Liver (tissue), 9 donors: ENCODE measurements around the gene CELF4. TPM values are rescaled to one million over a fixed set of nuclear protein-coding genes. Genes with fewer than 3 reads are reported as not detected.

Experiments
- DNase-seq: peaks from one replicate; pipeline ENCODE4 v3.0.0-alpha.2; 2017; ENCODE audit warnings: low spot score
- H3K27ac ChIP-seq, 2 donors: one replicate each; pipeline ENCODE4 v1.7.0; 2013; ENCODE audit warnings: inconsistent platforms in 2 of 2, low read length in 2 of 2, control low read depth in 1 of 2, low read depth in 1 of 2, mild to moderate bottlenecking in 1 of 2
- H3K27me3 ChIP-seq, 4 donors: one replicate each; pipeline versions ENCODE4 v1.6.1 to v1.7.0; 2013; ENCODE audit warnings: low read length in 3 of 4, inconsistent platforms in 1 of 4, mild to moderate bottlenecking in 1 of 4, moderate library complexity in 1 of 4; ENCODE audit not compliant: control insufficient read depth in 4 of 4, insufficient read depth in 4 of 4
- H3K36me3 ChIP-seq, 4 donors: one replicate each; pipeline versions ENCODE4 v1.6.1 to v1.7.0; 2013; ENCODE audit warnings: low read length in 3 of 4, mild to moderate bottlenecking in 3 of 4, low read depth in 1 of 4, moderate library complexity in 1 of 4; ENCODE audit not compliant: control insufficient read depth in 4 of 4, insufficient read depth in 3 of 4
- H3K4me1 ChIP-seq, 4 donors: one replicate each; pipeline versions ENCODE4 v1.6.1 to v1.7.0; 2013; ENCODE audit warnings: low read length in 3 of 4, mild to moderate bottlenecking in 3 of 4, moderate library complexity in 1 of 4; ENCODE audit not compliant: control insufficient read depth in 4 of 4, insufficient read depth in 4 of 4
- H3K4me3 ChIP-seq, 3 donors: one replicate each; pipeline versions ENCODE4 v1.6.1 to v1.7.0; 2013; ENCODE audit warnings: low read length in 3 of 3, control low read depth in 1 of 3, low read depth in 1 of 3, mild to moderate bottlenecking in 1 of 3
- H3K9ac ChIP-seq, 2 donors: one replicate each; pipeline ENCODE4 v1.7.0; 2013; ENCODE audit warnings: low read length in 2 of 2, mild to moderate bottlenecking in 2 of 2, moderate library complexity in 2 of 2, control low read depth in 1 of 2, low read depth in 1 of 2
- H3K9me3 ChIP-seq, 4 donors: one replicate each; pipeline versions ENCODE4 v1.6.1 to v1.7.0; 2013; ENCODE audit warnings: low read length in 3 of 4; ENCODE audit not compliant: control insufficient read depth in 4 of 4
- EGR1 ChIP-seq, 2 donors: IDR thresholded peaks; 2 replicates each; pipeline ENCODE4 v1.6.1; 2016 to 2018; ENCODE audit warnings: antibody characterized with exemption in 2 of 2, low read depth in 2 of 2
- FOXA1 ChIP-seq: IDR thresholded peaks from 2 replicates; pipeline ENCODE4 v1.6.1; 2016; ENCODE audit warnings: antibody characterized with exemption
- FOXA2 ChIP-seq: IDR thresholded peaks from 2 replicates; pipeline ENCODE4 v1.6.1; 2016; ENCODE audit warnings: antibody characterized with exemption
- GABPA ChIP-seq, 2 donors: IDR thresholded peaks in 1 of 2; conservative IDR thresholded peaks in 1 of 2; 2 replicates each; pipeline ENCODE4 v1.6.1; 2016; ENCODE audit warnings: antibody characterized with exemption in 2 of 2, mild to moderate bottlenecking in 1 of 2, moderate library complexity in 1 of 2
- HNF4A ChIP-seq, 2 donors: conservative IDR thresholded peaks; 2 replicates each; pipeline ENCODE4 v1.6.1; 2016; ENCODE audit warnings: antibody characterized with exemption in 2 of 2, mild to moderate bottlenecking in 2 of 2
- JUND ChIP-seq, 2 donors: IDR thresholded peaks; 2 replicates each; pipeline ENCODE4 v1.6.1; 2016; ENCODE audit warnings: antibody characterized with exemption in 2 of 2
- NR2F2 ChIP-seq: IDR thresholded peaks from 2 replicates; pipeline ENCODE4 v1.6.1; 2016; ENCODE audit warnings: antibody characterized with exemption
- RAD21 ChIP-seq, 2 donors: IDR thresholded peaks; 2 replicates each; pipeline ENCODE4 v1.6.1; 2016; ENCODE audit warnings: antibody characterized with exemption in 2 of 2, mild to moderate bottlenecking in 2 of 2
- RXRA ChIP-seq, 2 donors: IDR thresholded peaks; 2 replicates each; pipeline ENCODE4 v1.6.1; 2017 to 2018; ENCODE audit warnings: antibody characterized with exemption in 2 of 2, mild to moderate bottlenecking in 1 of 2
- SP1 ChIP-seq: IDR thresholded peaks from 2 replicates; pipeline ENCODE4 v1.6.1; 2018; ENCODE audit warnings: antibody characterized with exemption, mild to moderate bottlenecking
- TAF1 ChIP-seq: conservative IDR thresholded peaks from 2 replicates; pipeline ENCODE4 v1.6.1; 2016; ENCODE audit warnings: antibody characterized with exemption, mild to moderate bottlenecking
- YY1 ChIP-seq: IDR thresholded peaks from 2 replicates; pipeline ENCODE4 v1.6.1; 2016; ENCODE audit warnings: antibody characterized with exemption, mild to moderate bottlenecking
- WGBS: extraction: QIAGEN DNeasy Blood & Tissue Kit; methylation state at CpG from one replicate; pipeline ENCODE4 v1.1.7; 2013; 5-methylcytosine and 5-hydroxymethylcytosine counted together
- polyA plus RNA-seq, 2 donors: library from polyadenylated mRNA; stranded (reverse) in 1 of 2; unstranded in 1 of 2; fragments of 200-250 nt in 1 of 2; fragments of >200 nt in 1 of 2; fragmentation: Nextera tagmentation in 1 of 2; extraction: Ambion mirVana in 1 of 2; gene quantifications; one replicate each; pipeline versions ENCODE4 v1.2.1 to v1.2.3, GENCODE V29; 2013 to 2015
- total RNA-seq, 2 donors: library from RNA; depleted of rRNA; stranded (reverse); fragments of >200 nt; gene quantifications; one replicate each; pipeline ENCODE4 v1.2.3, GENCODE V29; 2014
- TF ChIP-seq, protein P1 (sequence below): IDR thresholded peaks from 2 replicates; pipeline ENCODE4 v1.6.1; 2016; ENCODE audit warnings: antibody characterized with exemption
- TF ChIP-seq, protein P2 (sequence below): IDR thresholded peaks from 2 replicates; pipeline ENCODE4 v1.6.1; 2016; ENCODE audit warnings: antibody characterized with exemption, mild to moderate bottlenecking
- TF ChIP-seq, protein P3 (sequence below): IDR thresholded peaks from 2 replicates; pipeline ENCODE4 v1.6.1; 2016; ENCODE audit warnings: antibody characterized with exemption
- TF ChIP-seq, protein P4 (sequence below): fragments of 150-350 bp; IDR thresholded peaks from 2 replicates; pipeline ENCODE4 v1.5.1; 2017; ENCODE audit warnings: improper control_type of control experiment, low read depth, low read length; ENCODE audit not compliant: missing input control
- TF ChIP-seq, protein P5 (sequence below): IDR thresholded peaks from 2 replicates; pipeline ENCODE4 v1.6.1; 2016; ENCODE audit warnings: antibody characterized with exemption
- donor health status: healthy.
- donor health status: healthy.
- donor health status: healthy.
- donor health status: healthy.
- donor health status: healthy.

The CELF4 gene
- total and polyA plus RNA-seq, 4 donors = 0.08 to 0.28 (median 0.21) TPM; not detected in 1

DNA sequence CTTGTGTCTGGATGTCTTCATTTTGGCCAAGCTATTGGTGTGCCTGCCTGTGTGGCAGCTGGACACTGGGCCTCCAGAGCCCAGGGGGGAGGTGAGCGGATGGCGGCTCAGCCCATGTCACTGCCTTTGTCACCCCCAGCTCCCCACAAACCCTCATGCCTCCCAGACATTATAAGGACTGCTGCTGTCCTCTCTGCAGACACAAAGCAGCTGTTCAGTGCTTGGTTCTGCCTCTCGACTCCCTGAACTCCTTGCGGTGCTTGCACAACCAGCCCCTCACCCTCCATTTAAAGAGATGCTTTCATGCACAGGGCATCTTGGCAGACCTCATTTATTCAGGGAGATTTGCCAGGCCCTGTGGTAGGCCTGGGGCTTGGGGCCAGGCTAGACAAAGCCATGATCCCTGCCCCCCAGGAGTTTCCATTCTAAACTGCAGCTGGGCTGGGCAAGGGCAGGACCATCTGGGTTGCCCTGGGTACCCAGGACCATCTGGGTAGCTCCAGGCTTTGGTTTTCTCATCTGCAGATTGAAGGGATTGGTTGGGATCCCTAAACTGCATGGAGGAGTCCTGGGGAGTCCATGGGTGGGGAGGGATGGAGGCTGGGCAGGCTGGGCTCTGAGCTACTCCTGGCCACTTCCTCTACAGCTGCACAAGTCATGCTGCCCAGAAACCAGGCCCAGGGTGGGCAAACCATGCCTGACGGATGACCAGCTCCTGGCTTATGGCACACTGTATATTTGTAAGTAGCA is 168.5 kb downstream of the CELF4 start:
- no peak for DNase-seq
- peaks cover 0 to 5% (median 2%) of the 10 kb centered on the region in 4 donors for H3K4me1 ChIP-seq
- no peak overlapping the region for H3K4me3 ChIP-seq
- H3K9ac ChIP-seq = no peak overlapping the region
- H3K27me3 ChIP-seq = peaks cover 0 to 6% (median 1%) of the 10 kb centered on the region in 4 donors
- no peaks in the 10 kb centered on the region for H3K9me3 ChIP-seq
- TF ChIP-seq FOXA1 (no peak), NR2F2 (no peak), SP1 (no peak), GABPA (IDR thresholded peaks at IDR 0.05 in 1 of 2, conservative IDR thresholded peaks at IDR 0.05 in 1 of 2) (no peak), FOXA2 (no peak)
- TF ChIP-seq, protein P1, sequence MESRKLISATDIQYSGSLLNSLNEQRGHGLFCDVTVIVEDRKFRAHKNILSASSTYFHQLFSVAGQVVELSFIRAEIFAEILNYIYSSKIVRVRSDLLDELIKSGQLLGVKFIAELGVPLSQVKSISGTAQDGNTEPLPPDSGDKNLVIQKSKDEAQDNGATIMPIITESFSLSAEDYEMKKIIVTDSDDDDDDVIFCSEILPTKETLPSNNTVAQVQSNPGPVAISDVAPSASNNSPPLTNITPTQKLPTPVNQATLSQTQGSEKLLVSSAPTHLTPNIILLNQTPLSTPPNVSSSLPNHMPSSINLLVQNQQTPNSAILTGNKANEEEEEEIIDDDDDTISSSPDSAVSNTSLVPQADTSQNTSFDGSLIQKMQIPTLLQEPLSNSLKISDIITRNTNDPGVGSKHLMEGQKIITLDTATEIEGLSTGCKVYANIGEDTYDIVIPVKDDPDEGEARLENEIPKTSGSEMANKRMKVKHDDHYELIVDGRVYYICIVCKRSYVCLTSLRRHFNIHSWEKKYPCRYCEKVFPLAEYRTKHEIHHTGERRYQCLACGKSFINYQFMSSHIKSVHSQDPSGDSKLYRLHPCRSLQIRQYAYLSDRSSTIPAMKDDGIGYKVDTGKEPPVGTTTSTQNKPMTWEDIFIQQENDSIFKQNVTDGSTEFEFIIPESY = no peak
- TF ChIP-seq, protein P2, sequence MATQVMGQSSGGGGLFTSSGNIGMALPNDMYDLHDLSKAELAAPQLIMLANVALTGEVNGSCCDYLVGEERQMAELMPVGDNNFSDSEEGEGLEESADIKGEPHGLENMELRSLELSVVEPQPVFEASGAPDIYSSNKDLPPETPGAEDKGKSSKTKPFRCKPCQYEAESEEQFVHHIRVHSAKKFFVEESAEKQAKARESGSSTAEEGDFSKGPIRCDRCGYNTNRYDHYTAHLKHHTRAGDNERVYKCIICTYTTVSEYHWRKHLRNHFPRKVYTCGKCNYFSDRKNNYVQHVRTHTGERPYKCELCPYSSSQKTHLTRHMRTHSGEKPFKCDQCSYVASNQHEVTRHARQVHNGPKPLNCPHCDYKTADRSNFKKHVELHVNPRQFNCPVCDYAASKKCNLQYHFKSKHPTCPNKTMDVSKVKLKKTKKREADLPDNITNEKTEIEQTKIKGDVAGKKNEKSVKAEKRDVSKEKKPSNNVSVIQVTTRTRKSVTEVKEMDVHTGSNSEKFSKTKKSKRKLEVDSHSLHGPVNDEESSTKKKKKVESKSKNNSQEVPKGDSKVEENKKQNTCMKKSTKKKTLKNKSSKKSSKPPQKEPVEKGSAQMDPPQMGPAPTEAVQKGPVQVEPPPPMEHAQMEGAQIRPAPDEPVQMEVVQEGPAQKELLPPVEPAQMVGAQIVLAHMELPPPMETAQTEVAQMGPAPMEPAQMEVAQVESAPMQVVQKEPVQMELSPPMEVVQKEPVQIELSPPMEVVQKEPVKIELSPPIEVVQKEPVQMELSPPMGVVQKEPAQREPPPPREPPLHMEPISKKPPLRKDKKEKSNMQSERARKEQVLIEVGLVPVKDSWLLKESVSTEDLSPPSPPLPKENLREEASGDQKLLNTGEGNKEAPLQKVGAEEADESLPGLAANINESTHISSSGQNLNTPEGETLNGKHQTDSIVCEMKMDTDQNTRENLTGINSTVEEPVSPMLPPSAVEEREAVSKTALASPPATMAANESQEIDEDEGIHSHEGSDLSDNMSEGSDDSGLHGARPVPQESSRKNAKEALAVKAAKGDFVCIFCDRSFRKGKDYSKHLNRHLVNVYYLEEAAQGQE = no peak
- H3K36me3 ChIP-seq = no peaks in the 10 kb centered on the region
- H3K27ac ChIP-seq = no peak overlapping the region
- WGBS = 81% methylated on average over 5 of the region's 5 CpGs

DNA sequence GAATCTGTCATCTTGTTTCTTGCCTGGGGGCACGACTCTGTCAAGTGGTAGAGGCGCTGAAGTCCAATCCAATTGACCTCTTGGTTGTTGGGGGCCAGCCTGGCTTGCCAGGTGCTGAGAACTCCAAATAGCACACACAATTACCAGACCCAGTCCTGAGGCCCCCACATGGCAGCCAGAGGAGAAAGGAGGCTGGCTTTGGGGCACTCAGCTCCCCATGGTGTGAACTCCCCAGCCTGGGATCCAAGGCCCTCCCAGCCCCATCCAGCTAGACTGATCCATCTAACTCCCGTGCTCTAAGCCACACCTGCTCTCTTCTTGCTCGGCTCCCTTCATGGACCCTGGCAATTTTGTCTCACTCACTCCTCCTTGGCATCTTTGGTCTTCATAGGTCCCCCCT is 170.0 kb downstream of the CELF4 start:
- no peaks in the 10 kb centered on the region for H3K36me3 ChIP-seq

More for the DNA sequence above, 170.0 kb downstream of the CELF4 start:
- Histone ChIP-seq H3K4me1 (peaks cover 0 to 5% (median 2%) of the 10 kb centered on the region in 4 donors), H3K9me3 (no peaks in the 10 kb centered on the region), H3K27ac (no peak overlapping the region), H3K4me3 (no peak overlapping the region), H3K9ac (no peak overlapping the region), H3K27me3 (peaks cover 0 to 11% (median 1%) of the 10 kb centered on the region in 4 donors)
- WGBS = 91% methylated on average over 4 of the region's 4 CpGs
- no peak for DNase-seq
- TF ChIP-seq HNF4A (conservative IDR thresholded peaks at IDR 0.05) (no peak), RXRA (IDR thresholded peaks at IDR 0.05) (no peak), TAF1 (no peak), YY1 (no peak), NR2F2 (no peak), SP1 (no peak), RAD21 (IDR thresholded peaks at IDR 0.05) (no peak), FOXA2 (no peak), EGR1 (IDR thresholded peaks at IDR 0.05; ENCODE audit: low read depth in 2 of 2) (no peak), JUND (IDR thresholded peaks at IDR 0.05) (no peak), FOXA1 (no peak)
- TF ChIP-seq, protein P3, sequence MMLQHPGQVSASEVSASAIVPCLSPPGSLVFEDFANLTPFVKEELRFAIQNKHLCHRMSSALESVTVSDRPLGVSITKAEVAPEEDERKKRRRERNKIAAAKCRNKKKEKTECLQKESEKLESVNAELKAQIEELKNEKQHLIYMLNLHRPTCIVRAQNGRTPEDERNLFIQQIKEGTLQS = no peak
- TF ChIP-seq, protein P4, sequence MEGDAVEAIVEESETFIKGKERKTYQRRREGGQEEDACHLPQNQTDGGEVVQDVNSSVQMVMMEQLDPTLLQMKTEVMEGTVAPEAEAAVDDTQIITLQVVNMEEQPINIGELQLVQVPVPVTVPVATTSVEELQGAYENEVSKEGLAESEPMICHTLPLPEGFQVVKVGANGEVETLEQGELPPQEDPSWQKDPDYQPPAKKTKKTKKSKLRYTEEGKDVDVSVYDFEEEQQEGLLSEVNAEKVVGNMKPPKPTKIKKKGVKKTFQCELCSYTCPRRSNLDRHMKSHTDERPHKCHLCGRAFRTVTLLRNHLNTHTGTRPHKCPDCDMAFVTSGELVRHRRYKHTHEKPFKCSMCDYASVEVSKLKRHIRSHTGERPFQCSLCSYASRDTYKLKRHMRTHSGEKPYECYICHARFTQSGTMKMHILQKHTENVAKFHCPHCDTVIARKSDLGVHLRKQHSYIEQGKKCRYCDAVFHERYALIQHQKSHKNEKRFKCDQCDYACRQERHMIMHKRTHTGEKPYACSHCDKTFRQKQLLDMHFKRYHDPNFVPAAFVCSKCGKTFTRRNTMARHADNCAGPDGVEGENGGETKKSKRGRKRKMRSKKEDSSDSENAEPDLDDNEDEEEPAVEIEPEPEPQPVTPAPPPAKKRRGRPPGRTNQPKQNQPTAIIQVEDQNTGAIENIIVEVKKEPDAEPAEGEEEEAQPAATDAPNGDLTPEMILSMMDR = no peak
- TF ChIP-seq, protein P2 = no peak
- TF ChIP-seq, protein P5, sequence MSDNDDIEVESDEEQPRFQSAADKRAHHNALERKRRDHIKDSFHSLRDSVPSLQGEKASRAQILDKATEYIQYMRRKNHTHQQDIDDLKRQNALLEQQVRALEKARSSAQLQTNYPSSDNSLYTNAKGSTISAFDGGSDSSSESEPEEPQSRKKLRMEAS = no peak
